ENCODE measurements around the gene NEXN.

DNA sequence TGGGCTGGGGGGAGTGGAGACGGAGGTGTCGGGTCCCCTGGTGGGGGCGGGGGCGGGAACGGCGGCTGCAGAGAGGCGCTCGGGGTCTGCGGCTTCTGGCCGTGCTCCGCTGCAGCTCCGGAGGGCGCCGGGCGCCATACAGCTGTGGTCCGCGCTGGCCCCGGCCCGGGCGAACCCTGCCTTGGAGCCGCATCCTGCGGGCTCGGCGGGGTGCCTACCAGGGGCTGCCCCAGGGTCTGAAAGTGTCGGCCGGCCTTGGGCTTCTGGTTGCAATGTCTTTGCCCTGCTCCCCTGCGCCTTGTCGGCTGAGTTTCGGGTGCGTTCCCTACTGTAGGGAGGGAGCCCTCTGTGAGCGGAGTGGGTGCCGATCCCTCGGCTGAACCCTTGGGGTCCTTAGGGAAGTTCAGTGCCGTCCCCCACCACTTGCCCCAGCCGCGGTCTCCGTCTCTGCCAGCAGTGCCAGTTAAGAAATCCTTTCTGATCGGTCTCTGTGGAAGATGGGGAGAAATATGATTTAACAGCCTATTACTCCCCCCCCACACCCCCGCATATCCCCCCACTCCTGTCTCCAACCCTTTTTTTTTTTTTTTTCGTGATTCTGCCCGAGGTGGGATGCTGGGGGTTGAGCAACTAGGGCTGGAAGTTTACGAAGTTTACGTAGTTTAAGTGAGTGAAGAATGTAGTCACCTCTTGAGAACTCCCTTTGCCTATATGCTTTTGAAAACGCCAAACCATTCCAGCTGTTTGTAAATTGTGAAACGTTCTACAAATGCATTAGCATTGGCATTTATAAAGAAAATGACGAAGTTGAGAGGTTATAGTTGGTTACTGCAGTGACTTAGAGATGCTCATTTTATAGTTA lies 588 bp downstream of the NEXN start:
- TF ChIP-seq, protein P1, sequence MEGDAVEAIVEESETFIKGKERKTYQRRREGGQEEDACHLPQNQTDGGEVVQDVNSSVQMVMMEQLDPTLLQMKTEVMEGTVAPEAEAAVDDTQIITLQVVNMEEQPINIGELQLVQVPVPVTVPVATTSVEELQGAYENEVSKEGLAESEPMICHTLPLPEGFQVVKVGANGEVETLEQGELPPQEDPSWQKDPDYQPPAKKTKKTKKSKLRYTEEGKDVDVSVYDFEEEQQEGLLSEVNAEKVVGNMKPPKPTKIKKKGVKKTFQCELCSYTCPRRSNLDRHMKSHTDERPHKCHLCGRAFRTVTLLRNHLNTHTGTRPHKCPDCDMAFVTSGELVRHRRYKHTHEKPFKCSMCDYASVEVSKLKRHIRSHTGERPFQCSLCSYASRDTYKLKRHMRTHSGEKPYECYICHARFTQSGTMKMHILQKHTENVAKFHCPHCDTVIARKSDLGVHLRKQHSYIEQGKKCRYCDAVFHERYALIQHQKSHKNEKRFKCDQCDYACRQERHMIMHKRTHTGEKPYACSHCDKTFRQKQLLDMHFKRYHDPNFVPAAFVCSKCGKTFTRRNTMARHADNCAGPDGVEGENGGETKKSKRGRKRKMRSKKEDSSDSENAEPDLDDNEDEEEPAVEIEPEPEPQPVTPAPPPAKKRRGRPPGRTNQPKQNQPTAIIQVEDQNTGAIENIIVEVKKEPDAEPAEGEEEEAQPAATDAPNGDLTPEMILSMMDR (IDR thresholded peaks at IDR 0.05): no peak
- no peak for TF ChIP-seq ZFX (IDR thresholded peaks at IDR 0.05; ENCODE audit: borderline replicate concordance)
